ENCODE data around the gene BMERB1.

BMERB1 gene

DNA sequence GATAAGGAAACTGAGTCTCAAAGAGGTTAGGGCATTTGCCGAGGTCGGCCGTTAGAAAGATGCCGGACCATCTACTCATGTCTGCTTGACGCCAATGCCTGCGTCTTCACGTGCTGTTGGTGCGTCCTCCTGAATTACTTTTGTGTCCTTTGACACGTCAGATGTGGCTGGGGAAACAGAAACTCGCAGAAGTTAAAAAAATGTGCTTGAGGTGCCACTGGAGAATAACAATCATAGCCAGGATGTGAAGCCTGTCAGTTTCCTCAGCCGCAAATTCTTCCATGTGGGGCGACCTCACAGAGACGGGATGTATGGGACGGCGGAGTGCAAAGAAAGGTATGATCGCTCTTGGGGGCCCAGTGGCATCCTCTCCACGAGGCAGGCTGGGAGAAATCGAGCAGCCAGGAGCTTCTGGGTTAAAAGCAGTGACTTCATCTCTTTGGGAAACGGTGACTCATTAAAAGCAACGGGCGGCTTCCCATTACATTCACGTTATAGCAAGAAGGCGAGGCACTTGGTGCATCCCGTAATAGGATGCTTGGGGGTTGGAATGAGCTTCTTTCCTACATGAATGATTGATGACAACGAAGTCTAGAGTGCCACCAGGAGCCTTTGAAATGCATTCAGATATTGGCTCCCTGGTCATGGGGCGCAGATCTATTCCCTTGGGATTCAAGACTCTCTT lies 67.8 kb downstream of the BMERB1 start:
- ChIA-PET CTCF (no interaction called here), POLR2A (no interaction called here)
- TF ChIP-seq, protein P1, sequence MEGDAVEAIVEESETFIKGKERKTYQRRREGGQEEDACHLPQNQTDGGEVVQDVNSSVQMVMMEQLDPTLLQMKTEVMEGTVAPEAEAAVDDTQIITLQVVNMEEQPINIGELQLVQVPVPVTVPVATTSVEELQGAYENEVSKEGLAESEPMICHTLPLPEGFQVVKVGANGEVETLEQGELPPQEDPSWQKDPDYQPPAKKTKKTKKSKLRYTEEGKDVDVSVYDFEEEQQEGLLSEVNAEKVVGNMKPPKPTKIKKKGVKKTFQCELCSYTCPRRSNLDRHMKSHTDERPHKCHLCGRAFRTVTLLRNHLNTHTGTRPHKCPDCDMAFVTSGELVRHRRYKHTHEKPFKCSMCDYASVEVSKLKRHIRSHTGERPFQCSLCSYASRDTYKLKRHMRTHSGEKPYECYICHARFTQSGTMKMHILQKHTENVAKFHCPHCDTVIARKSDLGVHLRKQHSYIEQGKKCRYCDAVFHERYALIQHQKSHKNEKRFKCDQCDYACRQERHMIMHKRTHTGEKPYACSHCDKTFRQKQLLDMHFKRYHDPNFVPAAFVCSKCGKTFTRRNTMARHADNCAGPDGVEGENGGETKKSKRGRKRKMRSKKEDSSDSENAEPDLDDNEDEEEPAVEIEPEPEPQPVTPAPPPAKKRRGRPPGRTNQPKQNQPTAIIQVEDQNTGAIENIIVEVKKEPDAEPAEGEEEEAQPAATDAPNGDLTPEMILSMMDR (IDR thresholded peaks at IDR 0.05; ENCODE audit: control extremely low read depth, extremely low read depth, low read depth, missing control alignments), result no peak
- no peak for DNase-seq (ENCODE audit: extremely low spot score)

GRCh38 chr16:15506441-15506840 lies 72.1 kb downstream of the BMERB1 start:
- TF ChIP-seq, protein P1 (IDR thresholded peaks at IDR 0.05; ENCODE audit: control extremely low read depth, extremely low read depth, low read depth, missing control alignments), result no peak
- no peak for DNase-seq (ENCODE audit: extremely low spot score)
- ChIA-PET POLR2A (no interaction called here), CTCF (interaction anchor here (1.7 kb wide), 1 partner anchor 28 kb away, joined by 3 read pairs; no protein-coding TSS in a partner anchor)

DNA sequence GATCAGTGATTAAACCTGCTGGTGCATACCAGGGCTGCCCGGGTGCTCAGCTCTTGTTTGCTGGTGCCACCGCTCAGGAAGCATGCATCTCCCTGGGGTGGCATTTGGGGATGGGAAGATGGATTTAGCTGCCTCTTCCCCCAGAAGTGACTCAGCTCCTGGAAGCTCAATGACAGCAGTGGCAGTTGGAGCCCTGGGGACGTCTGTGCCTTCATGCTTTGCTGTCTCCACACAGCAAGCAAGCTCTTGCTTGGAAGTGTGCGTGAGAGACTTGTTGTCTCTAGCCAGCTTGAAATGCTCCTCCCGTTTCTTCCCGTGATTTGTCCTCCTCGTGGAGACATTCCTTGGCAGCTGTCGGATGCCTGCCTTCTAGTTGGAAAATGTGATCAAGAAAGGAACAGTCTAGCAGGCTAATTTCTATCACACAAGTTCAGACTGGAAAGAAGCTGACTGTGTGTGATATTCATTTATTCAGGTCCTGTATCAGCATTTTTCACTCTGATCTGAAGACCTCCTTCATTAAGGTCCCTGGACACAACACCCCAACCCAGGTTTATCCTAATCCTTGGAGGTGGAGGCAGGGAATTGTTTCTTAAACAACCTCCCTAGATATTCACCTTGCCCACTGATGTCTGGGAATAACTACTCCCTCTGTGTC lies 73.0 kb downstream of the BMERB1 start:
- TF ChIP-seq, protein P1 (IDR thresholded peaks at IDR 0.05; ENCODE audit: control extremely low read depth, extremely low read depth, low read depth, missing control alignments), result no peak
- CTCF ChIA-PET, result interaction anchor here (1.7 kb wide), 1 partner anchor 27 kb away, joined by 3 read pairs; no protein-coding TSS in a partner anchor
- no peak for DNase-seq (ENCODE audit: extremely low spot score)
- POLR2A ChIA-PET, result no interaction called here

GRCh38 chr16:15507959-15508627 lies 73.7 kb downstream of the BMERB1 start:
- DNase-seq (ENCODE audit: extremely low spot score), result no peak
- ChIA-PET CTCF (interaction anchor here (1.7 kb wide), 1 partner anchor 27 kb away, joined by 3 read pairs; no protein-coding TSS in a partner anchor), POLR2A (no interaction called here)
- TF ChIP-seq, protein P1 (IDR thresholded peaks at IDR 0.05; ENCODE audit: control extremely low read depth, extremely low read depth, low read depth, missing control alignments), result no peak

- ChIA-PET POLR2A (no interaction called here), CTCF (no interaction called here)
- DNase-seq (ENCODE audit: extremely low spot score), result no peak
- TF ChIP-seq, protein P1 (IDR thresholded peaks at IDR 0.05; ENCODE audit: control extremely low read depth, extremely low read depth, low read depth, missing control alignments), result no peak
Measured at GRCh38 chr16:15509051-15509592, 74.7 kb downstream of the BMERB1 start.

Measured in GM10248 (cell line).